C4-2B (cell line): ENCODE measurements around the gene TMPRSS15.

Experiments used
- H3K27ac ChIP-seq: fragments of 450-650 bp; 2 replicates; pipeline ENCODE4 v1.5.1; 2017
- ZFX ChIP-seq: fragments of 450-650 bp; IDR thresholded peaks from 2 replicates; pipeline ENCODE4 v1.6.1; 2017
- TF ChIP-seq, protein P1 (sequence below): fragments of 450-650 bp; conservative IDR thresholded peaks from 2 replicates; pipeline ENCODE4 v1.5.1; 2017; ENCODE audit warnings: mild to moderate bottlenecking

Gene TMPRSS15

DNA sequence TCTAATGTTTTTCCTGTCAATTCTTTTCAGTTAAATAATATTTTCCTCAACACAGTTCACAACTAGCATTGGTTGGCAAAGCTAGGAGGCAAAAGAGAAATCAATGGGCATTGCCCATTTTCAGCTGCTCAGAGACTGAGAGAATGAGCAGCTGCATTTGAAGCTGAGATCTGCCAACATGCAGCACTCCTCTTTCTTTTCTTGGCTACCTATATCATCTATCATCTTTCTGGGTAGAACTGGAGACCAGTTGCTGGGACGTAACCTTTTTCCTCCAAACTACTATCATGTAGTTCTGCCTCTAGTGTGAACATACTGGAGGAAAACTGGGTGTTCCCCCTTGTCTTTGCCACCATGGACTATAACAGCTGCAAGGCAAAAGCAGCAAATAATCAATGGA is 136.1 kb downstream of the TMPRSS15 start:
- TF ChIP-seq, protein P1, sequence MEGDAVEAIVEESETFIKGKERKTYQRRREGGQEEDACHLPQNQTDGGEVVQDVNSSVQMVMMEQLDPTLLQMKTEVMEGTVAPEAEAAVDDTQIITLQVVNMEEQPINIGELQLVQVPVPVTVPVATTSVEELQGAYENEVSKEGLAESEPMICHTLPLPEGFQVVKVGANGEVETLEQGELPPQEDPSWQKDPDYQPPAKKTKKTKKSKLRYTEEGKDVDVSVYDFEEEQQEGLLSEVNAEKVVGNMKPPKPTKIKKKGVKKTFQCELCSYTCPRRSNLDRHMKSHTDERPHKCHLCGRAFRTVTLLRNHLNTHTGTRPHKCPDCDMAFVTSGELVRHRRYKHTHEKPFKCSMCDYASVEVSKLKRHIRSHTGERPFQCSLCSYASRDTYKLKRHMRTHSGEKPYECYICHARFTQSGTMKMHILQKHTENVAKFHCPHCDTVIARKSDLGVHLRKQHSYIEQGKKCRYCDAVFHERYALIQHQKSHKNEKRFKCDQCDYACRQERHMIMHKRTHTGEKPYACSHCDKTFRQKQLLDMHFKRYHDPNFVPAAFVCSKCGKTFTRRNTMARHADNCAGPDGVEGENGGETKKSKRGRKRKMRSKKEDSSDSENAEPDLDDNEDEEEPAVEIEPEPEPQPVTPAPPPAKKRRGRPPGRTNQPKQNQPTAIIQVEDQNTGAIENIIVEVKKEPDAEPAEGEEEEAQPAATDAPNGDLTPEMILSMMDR = no peak
- TF ChIP-seq ZFX = no peak

GRCh38 chr21:18265944-18266343 is 137.6 kb downstream of the TMPRSS15 start:
- TF ChIP-seq, protein P1 = peak; percentile 28
- no peak for TF ChIP-seq ZFX
- H3K27ac ChIP-seq = no peak overlapping the region

More for the DNA sequence above, 136.1 kb downstream of the TMPRSS15 start:
- H3K27ac ChIP-seq = no peak overlapping the region

- H3K27ac ChIP-seq = no peak overlapping the region
Observed at GRCh38 chr21:18253799-18254198, 149.8 kb downstream of the TMPRSS15 start.

DNA sequence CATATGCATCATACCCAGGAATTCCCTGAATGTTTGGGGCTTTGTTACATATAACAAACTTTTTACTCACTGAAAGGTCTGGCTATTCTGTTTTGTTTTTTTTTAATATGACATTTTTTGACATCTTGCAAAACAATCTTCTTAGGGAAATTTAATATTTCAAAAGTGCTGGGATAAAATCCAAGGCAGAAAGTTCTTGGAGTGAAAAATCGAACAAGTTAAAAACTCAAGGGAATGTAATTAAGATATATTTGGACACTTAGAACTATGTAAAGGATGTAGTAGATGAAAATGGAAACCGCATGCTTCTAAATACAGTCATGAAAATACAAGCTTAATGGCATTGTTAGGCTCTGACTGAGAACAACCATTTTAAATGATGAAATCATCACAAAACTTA is 150.4 kb downstream of the TMPRSS15 start:
- no peak for TF ChIP-seq ZFX
- TF ChIP-seq, protein P1 = no peak
- H3K27ac ChIP-seq = no peak overlapping the region

More at GRCh38 chr21:18253799-18254198, 149.8 kb downstream of the TMPRSS15 start:
- TF ChIP-seq, protein P1 = no peak
- TF ChIP-seq ZFX = no peak

DNA sequence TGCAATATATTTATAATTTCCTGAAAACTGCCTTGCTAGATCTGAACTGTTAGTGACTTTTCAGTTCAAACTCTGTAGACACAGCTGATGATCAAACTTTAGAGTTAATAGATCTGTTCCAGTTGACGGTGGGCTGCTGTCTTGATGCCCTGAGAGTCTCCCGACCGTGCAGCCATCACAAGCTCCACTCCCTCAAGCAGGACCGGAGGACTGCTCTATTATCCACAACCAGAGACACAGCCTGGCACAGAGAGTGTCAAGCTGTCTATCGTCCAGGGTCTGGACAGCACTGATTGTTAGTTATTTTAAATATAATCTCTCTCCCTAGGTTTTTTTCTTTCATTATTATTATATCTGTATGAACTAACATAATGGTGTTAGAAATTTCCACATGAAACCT is 150.9 kb downstream of the TMPRSS15 start:
- H3K27ac ChIP-seq = no peak overlapping the region
- TF ChIP-seq ZFX = no peak
- TF ChIP-seq, protein P1 = no peak

DNA sequence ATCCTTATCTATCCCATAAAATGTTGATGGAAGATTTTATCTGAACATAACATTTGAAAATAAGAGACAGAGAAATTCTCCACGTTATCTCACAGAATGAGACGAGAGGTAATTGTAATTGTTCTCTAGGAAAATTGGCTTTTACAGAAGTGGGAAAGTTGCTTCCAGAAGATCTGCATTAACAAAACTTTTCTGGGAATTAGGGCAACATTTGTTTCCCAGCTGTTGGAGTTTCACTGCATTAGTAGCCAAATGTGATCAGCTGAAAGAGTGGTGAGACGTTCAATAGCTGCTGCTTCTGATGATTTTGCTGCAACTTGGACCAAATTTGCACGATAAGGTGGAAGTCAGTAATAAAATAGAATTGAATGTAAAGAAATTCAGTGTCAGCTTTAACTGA is 151.3 kb downstream of the TMPRSS15 start:
- no peak overlapping the region for H3K27ac ChIP-seq
- TF ChIP-seq, protein P1 = no peak
- no peak for TF ChIP-seq ZFX

DNA sequence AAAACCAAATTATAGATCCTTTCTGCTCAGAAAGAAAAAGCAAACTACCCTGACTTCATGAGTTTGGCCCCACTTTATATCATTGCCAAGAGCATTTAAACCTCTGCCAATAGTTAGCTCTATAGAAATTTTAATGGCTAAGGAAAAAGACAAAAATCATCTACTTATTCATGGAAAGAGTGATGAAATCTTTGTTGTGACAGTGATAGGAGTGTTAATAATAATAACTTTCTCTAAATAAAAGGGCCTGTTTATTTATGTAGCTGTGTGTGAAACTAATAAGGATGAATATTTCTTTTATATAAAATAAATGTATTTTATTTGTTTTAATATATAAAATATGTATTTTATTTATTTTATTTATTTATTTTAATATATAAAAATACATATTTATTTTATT is 152.5 kb downstream of the TMPRSS15 start:
- no peak overlapping the region for H3K27ac ChIP-seq
- TF ChIP-seq, protein P1 = no peak
- no peak for TF ChIP-seq ZFX
